ENCODE data around the gene SDK2.
"Not testable (repeated sequence)": the region's sequence is repeated elsewhere in the genome, so short reads cannot be mapped to it uniquely, and the experiment has no call there.

Gene SDK2

DNA sequence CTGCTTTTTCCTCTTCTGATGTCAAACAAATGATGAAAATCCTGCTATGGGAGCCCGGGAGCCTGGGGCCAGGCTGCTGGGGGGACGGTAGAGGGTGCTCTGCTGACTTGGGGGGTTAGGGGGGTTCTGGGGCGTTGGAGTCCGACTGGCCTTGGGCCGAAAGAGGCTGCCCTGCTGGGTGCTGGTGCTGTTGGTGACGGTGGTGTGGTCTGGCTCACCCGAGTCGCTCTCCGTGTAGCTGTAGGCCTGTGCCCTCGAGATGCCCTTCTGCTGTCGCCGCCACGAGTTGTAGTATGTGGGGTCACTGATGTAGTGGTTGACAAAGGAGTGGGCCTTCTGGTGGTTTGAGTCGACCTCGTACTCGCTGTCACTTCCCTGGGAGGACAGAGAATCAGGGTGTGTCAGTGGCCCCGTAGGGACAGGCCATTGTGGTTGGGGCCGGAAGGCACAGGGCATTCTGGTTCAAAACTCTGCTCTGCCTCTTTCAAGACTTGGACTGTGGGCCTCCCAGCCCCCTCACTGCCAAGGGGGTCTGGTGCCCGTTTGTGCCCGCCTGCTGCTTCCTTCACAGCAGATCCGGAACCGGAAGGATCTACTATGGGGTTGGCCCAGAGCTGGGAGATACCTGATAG lies 305.6 kb downstream of the SDK2 start:
- DNase-seq (ENCODE audit: low read depth): no peak
- TF ChIP-seq, protein P1, sequence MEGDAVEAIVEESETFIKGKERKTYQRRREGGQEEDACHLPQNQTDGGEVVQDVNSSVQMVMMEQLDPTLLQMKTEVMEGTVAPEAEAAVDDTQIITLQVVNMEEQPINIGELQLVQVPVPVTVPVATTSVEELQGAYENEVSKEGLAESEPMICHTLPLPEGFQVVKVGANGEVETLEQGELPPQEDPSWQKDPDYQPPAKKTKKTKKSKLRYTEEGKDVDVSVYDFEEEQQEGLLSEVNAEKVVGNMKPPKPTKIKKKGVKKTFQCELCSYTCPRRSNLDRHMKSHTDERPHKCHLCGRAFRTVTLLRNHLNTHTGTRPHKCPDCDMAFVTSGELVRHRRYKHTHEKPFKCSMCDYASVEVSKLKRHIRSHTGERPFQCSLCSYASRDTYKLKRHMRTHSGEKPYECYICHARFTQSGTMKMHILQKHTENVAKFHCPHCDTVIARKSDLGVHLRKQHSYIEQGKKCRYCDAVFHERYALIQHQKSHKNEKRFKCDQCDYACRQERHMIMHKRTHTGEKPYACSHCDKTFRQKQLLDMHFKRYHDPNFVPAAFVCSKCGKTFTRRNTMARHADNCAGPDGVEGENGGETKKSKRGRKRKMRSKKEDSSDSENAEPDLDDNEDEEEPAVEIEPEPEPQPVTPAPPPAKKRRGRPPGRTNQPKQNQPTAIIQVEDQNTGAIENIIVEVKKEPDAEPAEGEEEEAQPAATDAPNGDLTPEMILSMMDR (conservative IDR thresholded peaks at IDR 0.05; ENCODE audit: low read depth, low read length): peak; percentile 4
- H3K4me3 ChIP-seq (ENCODE audit: low read depth, low read length): no peak overlapping the region

DNA sequence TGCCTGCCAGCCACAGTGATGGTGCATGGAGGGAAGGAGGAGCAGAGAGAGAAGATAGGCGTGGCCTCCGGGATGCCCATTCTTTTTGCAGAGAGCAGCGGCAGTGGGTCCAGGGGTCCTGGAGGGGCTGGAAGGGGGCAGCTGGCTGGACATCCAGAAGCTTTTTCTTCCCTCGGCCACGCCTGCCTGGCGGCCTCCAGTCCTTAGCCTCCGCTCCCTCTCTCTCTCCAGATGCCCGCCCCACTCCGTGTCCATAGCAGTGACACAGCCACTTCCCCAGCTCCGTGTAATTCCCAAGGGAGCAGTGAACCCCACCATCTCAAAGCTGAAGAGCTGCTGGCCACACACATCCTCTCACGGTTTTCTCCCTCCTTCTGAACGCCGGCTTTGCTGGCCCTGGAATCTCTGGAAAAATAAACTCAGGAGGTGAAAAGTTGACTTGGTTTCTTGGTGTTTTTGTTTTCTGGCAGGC lies 306.2 kb downstream of the SDK2 start:
- peak overlapping the region; percentile 35 for H3K4me3 ChIP-seq (ENCODE audit: low read depth, low read length)
- TF ChIP-seq, protein P1 (conservative IDR thresholded peaks at IDR 0.05; ENCODE audit: low read depth, low read length): no peak
- peak; percentile 52 for DNase-seq (ENCODE audit: low read depth)

DNA sequence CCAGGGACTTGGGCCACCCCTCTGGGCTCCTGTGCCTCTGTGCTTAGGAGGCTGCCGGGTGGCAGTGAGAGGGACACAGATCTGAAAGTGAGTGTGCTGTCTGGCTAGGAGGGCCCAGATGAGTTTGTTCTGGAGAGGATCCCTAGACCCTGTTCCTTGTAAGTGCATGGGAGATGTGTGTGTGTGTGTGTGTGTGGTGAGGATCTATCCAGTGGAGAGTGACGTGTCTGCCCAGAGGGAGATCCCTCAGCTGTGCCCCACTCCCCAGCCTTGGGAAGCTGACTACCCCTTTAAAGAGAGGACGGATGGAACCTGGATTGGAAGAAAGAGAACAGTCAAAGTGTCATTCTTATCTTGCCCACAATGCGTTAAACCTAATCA lies 306.9 kb downstream of the SDK2 start:
- no peak for DNase-seq (ENCODE audit: low read depth)
- no peak overlapping the region for H3K4me3 ChIP-seq (ENCODE audit: low read depth, low read length)
- TF ChIP-seq, protein P1 (conservative IDR thresholded peaks at IDR 0.05; ENCODE audit: low read depth, low read length): no peak

DNA sequence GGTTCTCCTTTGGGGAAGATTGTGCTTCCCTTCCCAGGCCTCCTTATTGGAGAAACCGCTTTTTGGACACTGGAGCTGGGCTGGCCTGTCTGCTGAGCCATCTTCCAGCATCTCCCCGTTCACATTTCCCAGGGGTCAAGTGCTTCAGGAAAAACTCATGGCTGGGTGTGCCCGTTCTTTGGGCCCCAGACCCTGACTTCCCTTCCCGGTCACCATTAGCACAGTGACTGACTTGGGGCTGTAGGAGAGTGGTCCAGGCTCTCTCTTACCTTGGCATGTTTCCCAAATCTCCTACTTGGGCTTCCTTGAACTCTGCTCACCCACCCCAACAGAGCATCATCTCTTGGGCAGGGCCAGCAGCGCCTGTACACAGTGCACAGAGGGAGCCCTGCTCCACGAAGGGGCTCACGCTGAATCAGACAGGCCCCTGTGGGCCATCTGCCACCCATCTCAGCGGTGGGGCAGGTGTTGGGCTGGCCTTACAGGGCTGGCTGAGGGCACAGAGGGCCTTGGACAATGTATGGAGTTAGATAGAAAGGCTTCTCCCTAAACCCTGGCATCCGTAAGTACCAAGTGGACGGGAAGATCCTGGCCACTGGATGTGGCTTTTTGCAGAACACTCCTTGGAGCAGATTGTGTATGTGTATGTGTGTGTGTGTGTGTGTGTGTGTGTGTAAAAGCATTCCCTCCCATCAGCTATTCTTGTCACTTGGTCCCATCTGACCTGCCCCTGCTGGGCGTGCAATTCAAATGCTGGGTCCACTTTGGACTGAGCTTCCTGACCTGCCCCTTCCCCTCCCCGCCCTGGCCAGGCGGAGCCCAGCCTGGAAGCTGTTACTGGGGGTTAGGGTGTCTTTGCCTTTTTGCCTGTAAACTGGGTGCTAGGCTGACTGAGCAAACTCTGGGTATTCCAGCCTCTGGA lies 307.6 kb downstream of the SDK2 start:
- no peak overlapping the region for H3K4me3 ChIP-seq (ENCODE audit: low read depth, low read length)
- no peak for DNase-seq (ENCODE audit: low read depth)
- TF ChIP-seq, protein P1 (conservative IDR thresholded peaks at IDR 0.05; ENCODE audit: low read depth, low read length): no peak

DNA sequence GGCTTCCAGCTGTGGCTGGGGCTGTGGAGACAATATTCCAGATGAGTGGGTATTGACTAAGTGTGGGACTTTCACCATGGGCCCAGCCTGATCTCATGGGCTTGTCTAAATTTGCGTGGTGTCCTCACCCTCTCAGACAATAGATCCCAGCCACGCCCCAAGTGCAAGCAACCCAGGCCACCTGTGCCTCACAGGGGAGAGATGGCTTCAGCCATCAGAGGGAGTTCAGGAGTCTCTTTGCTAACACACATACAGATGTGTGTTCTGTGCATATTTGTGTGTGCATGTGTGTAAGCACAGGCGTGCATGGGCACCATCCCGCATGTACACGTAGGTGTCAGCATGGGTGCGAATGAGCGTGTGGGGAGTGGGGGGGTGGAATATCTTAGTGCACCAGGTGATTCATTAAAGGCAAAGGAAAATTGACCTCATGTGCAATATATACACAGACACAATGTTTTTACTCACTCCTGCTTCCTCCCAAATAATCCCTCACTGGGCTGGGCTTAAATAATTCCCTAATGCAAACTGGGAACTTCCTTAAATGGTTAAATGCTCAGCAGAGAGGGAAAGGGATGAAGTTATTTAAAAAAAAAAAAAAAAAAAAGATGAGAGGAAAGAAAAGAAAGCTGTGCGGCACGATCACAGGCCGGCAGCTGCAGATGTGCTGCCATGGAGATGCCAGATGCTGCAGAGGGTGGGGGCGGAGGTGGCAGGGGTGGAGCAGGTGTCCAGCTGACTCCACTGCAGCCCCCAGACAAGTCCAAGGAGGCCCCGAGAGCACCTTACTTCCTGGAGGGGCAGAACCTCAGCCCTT lies 308.4 kb downstream of the SDK2 start:
- no peak overlapping the region for H3K4me3 ChIP-seq (ENCODE audit: low read depth, low read length)
- DNase-seq (ENCODE audit: low read depth): no peak
- TF ChIP-seq, protein P1 (conservative IDR thresholded peaks at IDR 0.05; ENCODE audit: low read depth, low read length): no peak

DNA sequence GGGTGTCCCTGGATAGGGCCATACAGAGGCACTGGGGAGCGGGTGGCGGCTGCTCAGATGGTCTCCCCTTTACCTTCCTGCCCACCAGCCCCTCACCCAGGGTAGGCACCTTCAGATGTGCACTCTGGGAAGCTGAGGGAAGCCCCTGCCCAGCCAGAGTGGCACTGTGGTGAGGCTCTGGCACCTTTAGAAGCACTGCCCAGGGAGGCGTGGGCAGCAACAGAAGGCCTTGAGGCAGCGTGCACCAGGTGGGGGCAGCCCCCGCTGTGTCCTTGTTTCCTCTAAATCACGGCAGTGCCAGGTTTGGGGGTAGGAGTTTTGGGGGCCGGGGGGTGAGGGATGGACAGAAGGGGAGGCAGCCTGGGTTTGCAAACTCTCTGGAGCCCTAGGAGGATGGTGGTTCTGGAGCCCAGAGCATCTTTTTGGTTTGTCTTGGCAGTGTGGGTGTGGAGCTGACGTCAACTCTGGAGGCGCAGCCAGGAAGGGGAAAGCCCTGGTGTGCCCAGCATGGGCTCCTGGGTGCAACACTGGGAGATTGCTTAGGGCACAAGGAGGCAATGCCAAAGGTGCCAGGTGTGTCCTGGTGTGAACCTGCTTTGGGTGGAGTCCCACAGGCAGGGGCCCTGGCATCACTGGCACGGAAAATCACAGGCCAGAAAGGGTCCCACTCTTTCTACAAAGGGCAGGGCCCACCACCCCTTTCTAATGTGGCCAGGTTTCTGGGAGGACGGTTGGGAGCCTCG lies 309.3 kb downstream of the SDK2 start:
- DNase-seq (ENCODE audit: low read depth): no peak
- H3K4me3 ChIP-seq (ENCODE audit: low read depth, low read length): no peak overlapping the region
- TF ChIP-seq, protein P1 (conservative IDR thresholded peaks at IDR 0.05; ENCODE audit: low read depth, low read length): no peak

DNA sequence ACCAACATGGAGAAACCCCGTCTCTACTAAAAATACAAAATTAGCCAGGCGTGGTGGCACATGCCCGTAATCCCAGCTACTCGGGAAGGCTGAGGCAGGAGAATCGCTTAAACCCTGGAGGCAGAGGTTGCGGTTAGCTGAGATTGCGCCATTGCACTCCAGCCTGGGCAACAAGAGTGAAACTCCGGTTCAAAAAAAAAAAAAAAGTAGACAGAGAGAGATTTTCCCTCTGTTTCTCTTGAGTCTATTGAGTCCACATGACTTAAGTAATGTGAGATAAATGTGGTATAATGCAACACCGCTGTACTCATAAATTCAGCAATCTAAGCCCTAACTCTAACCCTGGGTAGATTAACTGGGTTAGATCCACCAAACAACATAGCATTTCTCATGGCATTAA lies 310.8 kb downstream of the SDK2 start:
- not testable (repeated sequence) for H3K4me3 ChIP-seq (ENCODE audit: low read depth, low read length); DNase-seq (ENCODE audit: low read depth)
